Measurements from ENCODE around the gene SLCO4A1.

The SLCO4A1 gene

GRCh38 chr20:62606016-62606415 lies 36.3 kb upstream of the SLCO4A1 start:
- in situ Hi-C loops (cut with MboI; ENCODE audit: low sequenced_read_pairs), result no loop called here

- in situ Hi-C loops (cut with MboI; ENCODE audit: low sequenced_read_pairs), result no loop called here
Observed at GRCh38 chr20:62606551-62607201, 35.6 kb upstream of the SLCO4A1 start.

GRCh38 chr20:62607366-62608217 lies 34.7 kb upstream of the SLCO4A1 start:
- in situ Hi-C loops (cut with MboI; ENCODE audit: low sequenced_read_pairs), result no loop called here

- in situ Hi-C loops (cut with MboI; ENCODE audit: low sequenced_read_pairs), result no loop called here
Observed at GRCh38 chr20:62608218-62608565, 34.1 kb upstream of the SLCO4A1 start.

- in situ Hi-C loops (cut with MboI; ENCODE audit: low sequenced_read_pairs), result no loop called here
Observed at GRCh38 chr20:62609279-62609720, 33.0 kb upstream of the SLCO4A1 start.

GRCh38 chr20:62609811-62610757 lies 32.2 kb upstream of the SLCO4A1 start:
- in situ Hi-C loops (cut with MboI; ENCODE audit: low sequenced_read_pairs), result loop anchor here (10.0 kb wide), 1 partner anchor 105 kb away; no protein-coding TSS in a partner anchor

GRCh38 chr20:62611012-62611411 lies 31.3 kb upstream of the SLCO4A1 start:
- in situ Hi-C loops (cut with MboI; ENCODE audit: low sequenced_read_pairs), result loop anchor here (10.0 kb wide), 1 partner anchor 106 kb away; no protein-coding TSS in a partner anchor

- in situ Hi-C loops (cut with MboI; ENCODE audit: low sequenced_read_pairs), result loop anchor here (10.0 kb wide), 1 partner anchor 107 kb away; no protein-coding TSS in a partner anchor
Observed at GRCh38 chr20:62611819-62612218, 30.5 kb upstream of the SLCO4A1 start.

- in situ Hi-C loops (cut with MboI; ENCODE audit: low sequenced_read_pairs), result loop anchor here (10.0 kb wide), 1 partner anchor 110 kb away; no protein-coding TSS in a partner anchor
Observed at GRCh38 chr20:62614085-62614960, 28.0 kb upstream of the SLCO4A1 start.

- in situ Hi-C loops (cut with MboI; ENCODE audit: low sequenced_read_pairs), result loop anchor here (10.0 kb wide), 1 partner anchor 110 kb away; no protein-coding TSS in a partner anchor
Observed at GRCh38 chr20:62614961-62615680, 27.2 kb upstream of the SLCO4A1 start.

GRCh38 chr20:62615750-62616251 lies 26.5 kb upstream of the SLCO4A1 start:
- in situ Hi-C loops (cut with MboI; ENCODE audit: low sequenced_read_pairs), result loop anchor here (10.0 kb wide), 1 partner anchor 111 kb away; no protein-coding TSS in a partner anchor

GRCh38 chr20:62616728-62617621 lies 25.3 kb upstream of the SLCO4A1 start:
- in situ Hi-C loops (cut with MboI; ENCODE audit: low sequenced_read_pairs), result loop anchor here (10.0 kb wide), 1 partner anchor 112 kb away; no protein-coding TSS in a partner anchor

GRCh38 chr20:62617711-62618483 lies 24.4 kb upstream of the SLCO4A1 start:
- in situ Hi-C loops (cut with MboI; ENCODE audit: low sequenced_read_pairs), result loop anchor here (10.0 kb wide), 1 partner anchor 113 kb away; no protein-coding TSS in a partner anchor

GRCh38 chr20:62618611-62619529 lies 23.4 kb upstream of the SLCO4A1 start:
- in situ Hi-C loops (cut with MboI; ENCODE audit: low sequenced_read_pairs), result loop anchor here (10.0 kb wide), 1 partner anchor 114 kb away; no protein-coding TSS in a partner anchor

GRCh38 chr20:62620625-62621024 lies 21.7 kb upstream of the SLCO4A1 start:
- in situ Hi-C loops (cut with MboI; ENCODE audit: low sequenced_read_pairs), result no loop called here

Data from HL-60/S4 (cell line).